ENCODE results near the gene CTXN1. TPM values are rescaled to one million over a fixed set of nuclear protein-coding genes. Genes with fewer than 3 reads are reported as not detected.
"Not testable (repeated sequence)": the region's sequence is repeated elsewhere in the genome, so short reads cannot be mapped to it uniquely, and the experiment has no call there.

The CTXN1 gene
- total and polyA plus RNA-seq, 4 experiments from 2014 or later, result not detected

GRCh38 chr19:7961920-7962626 lies 36.1 kb upstream of the CTXN1 start:
- H3K4me1 Mint-ChIP-seq, result peaks cover 0 to 2% (median 0%) of the 10 kb centered on the region in 4 donors
- H3K27me3 Mint-ChIP-seq, result no peaks in the 10 kb centered on the region
- H3K4me1 ChIP-seq (ENCODE audit: insufficient read depth, low read length), result no peaks in the 10 kb centered on the region
- H3K36me3 ChIP-seq (ENCODE audit: insufficient read depth, low read length), result peaks cover 44% of the 10 kb centered on the region
- no peaks in the 10 kb centered on the region for H3K9me3 ChIP-seq (ENCODE audit: control insufficient read depth in 1 of 2, low read length in 2 of 2)
- ChIA-PET POLR2A (ENCODE audit: partially characterized antibody) (no interaction called here), CTCF (ENCODE audit: partially characterized antibody) (no interaction called here)
- no peak for DNase-seq
- H3K27ac Mint-ChIP-seq, result no peak overlapping the region
- no peaks in the 10 kb centered on the region for H3K9me3 Mint-ChIP-seq
- no peaks in the 10 kb centered on the region for H3K27me3 ChIP-seq (ENCODE audit: insufficient read depth, low read length)
- intact Hi-C loops (cut with micrococcal nuclease), result no loop called here
- H3K36me3 Mint-ChIP-seq, result peaks cover 18 to 33% of the 10 kb centered on the region in 2 donors
- no peak overlapping the region for H3K4me3 Mint-ChIP-seq
- no peak overlapping the region for H3K27ac ChIP-seq (ENCODE audit: low read depth, low read length)
- no peak overlapping the region for H3K4me3 ChIP-seq (ENCODE audit: low read length in 2 of 2)

DNA sequence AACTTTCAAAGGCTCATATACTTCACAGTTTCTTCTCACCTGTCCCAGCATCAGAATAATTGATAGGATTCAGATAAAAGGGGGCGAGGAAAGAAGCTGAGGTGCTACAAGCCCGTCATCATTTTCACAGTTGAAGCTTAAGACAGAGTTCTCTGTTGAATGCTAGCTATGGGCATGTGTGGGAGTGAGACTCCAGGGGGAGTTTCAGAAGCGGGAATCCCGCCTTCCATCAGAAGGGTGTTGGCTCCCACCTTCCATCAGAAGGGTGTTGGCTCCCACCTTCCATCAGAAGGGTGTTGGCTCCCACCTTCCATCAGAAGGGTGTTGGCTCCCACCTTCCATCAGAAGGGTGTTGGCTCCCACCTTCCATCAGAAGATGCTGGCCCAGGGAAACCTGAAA lies 35.1 kb upstream of the CTXN1 start:
- peaks cover 39% of the 10 kb centered on the region for H3K36me3 ChIP-seq (ENCODE audit: insufficient read depth, low read length)
- H3K27ac ChIP-seq (ENCODE audit: low read depth, low read length); H3K27me3 Mint-ChIP-seq; DNase-seq; POLR2A ChIA-PET (ENCODE audit: partially characterized antibody); H3K27ac Mint-ChIP-seq; intact Hi-C loops (cut with micrococcal nuclease); H3K9me3 Mint-ChIP-seq; H3K4me1 Mint-ChIP-seq; H3K4me1 ChIP-seq (ENCODE audit: insufficient read depth, low read length); H3K27me3 ChIP-seq (ENCODE audit: insufficient read depth, low read length); H3K4me3 Mint-ChIP-seq; H3K4me3 ChIP-seq (ENCODE audit: low read length in 2 of 2); H3K9me3 ChIP-seq (ENCODE audit: control insufficient read depth in 1 of 2, low read length in 2 of 2): not testable (repeated sequence)
- peaks cover 15 to 29% of the 10 kb centered on the region in 2 donors for H3K36me3 Mint-ChIP-seq
- CTCF ChIA-PET (ENCODE audit: partially characterized antibody), result interaction anchor here (1.0 kb wide), 1 partner anchor 17 kb away, joined by 3 read pairs; no protein-coding TSS in a partner anchor

GRCh38 chr19:7959211-7959610 lies 33.3 kb upstream of the CTXN1 start:
- peak overlapping the region in 1 of 7 donors; percentile 47 for H3K27ac Mint-ChIP-seq
- CTCF ChIA-PET (ENCODE audit: partially characterized antibody), result interaction anchor here (1.4 kb wide), 1 partner anchor 15 kb away, joined by 4 read pairs; no protein-coding TSS in a partner anchor
- H3K9me3 Mint-ChIP-seq, result no peaks in the 10 kb centered on the region
- Histone ChIP-seq H3K4me1 (ENCODE audit: insufficient read depth, low read length) (no peaks in the 10 kb centered on the region), H3K27ac (ENCODE audit: low read depth, low read length) (no peak overlapping the region), H3K27me3 (ENCODE audit: insufficient read depth, low read length) (no peaks in the 10 kb centered on the region), H3K9me3 (ENCODE audit: control insufficient read depth in 1 of 2, low read length in 2 of 2) (no peaks in the 10 kb centered on the region), H3K4me3 (ENCODE audit: low read length in 2 of 2) (no peak overlapping the region), H3K36me3 (ENCODE audit: insufficient read depth, low read length) (peaks cover 25% of the 10 kb centered on the region)
- POLR2A ChIA-PET (ENCODE audit: partially characterized antibody), result no interaction called here
- no peaks in the 10 kb centered on the region for H3K27me3 Mint-ChIP-seq
- H3K36me3 Mint-ChIP-seq, result peaks cover 10 to 22% of the 10 kb centered on the region in 2 donors
- H3K4me1 Mint-ChIP-seq, result no peaks in the 10 kb centered on the region
- intact Hi-C loops (cut with micrococcal nuclease), result no loop called here
- DNase-seq, result no peak
- H3K4me3 Mint-ChIP-seq, result no peak overlapping the region

GRCh38 chr19:7955696-7956095 lies 29.8 kb upstream of the CTXN1 start:
- H3K36me3 ChIP-seq (ENCODE audit: insufficient read depth, low read length), result no peaks in the 10 kb centered on the region
- H3K9me3 ChIP-seq (ENCODE audit: control insufficient read depth in 1 of 2, low read length in 2 of 2), result no peaks in the 10 kb centered on the region
- Mint-ChIP-seq H3K9me3 (no peaks in the 10 kb centered on the region), H3K27me3 (no peaks in the 10 kb centered on the region), H3K4me3 (no peak overlapping the region), H3K4me1 (peaks cover 0 to 4% (median 0%) of the 10 kb centered on the region in 4 donors), H3K36me3 (peaks cover 0 to 7% of the 10 kb centered on the region in 2 donors), H3K27ac (no peak overlapping the region)
- H3K4me1 ChIP-seq (ENCODE audit: insufficient read depth, low read length), result no peaks in the 10 kb centered on the region
- DNase-seq, result no peak
- ChIA-PET POLR2A (ENCODE audit: partially characterized antibody) (no interaction called here), CTCF (ENCODE audit: partially characterized antibody) (no interaction called here)
- no peaks in the 10 kb centered on the region for H3K27me3 ChIP-seq (ENCODE audit: insufficient read depth, low read length)
- intact Hi-C loops (cut with micrococcal nuclease), result no loop called here
- H3K4me3 ChIP-seq (ENCODE audit: low read length in 2 of 2), result no peak overlapping the region
- H3K27ac ChIP-seq (ENCODE audit: low read depth, low read length), result no peak overlapping the region

- Histone ChIP-seq H3K27me3 (ENCODE audit: insufficient read depth, low read length) (no peaks in the 10 kb centered on the region), H3K36me3 (ENCODE audit: insufficient read depth, low read length) (no peaks in the 10 kb centered on the region), H3K4me3 (ENCODE audit: low read length in 2 of 2) (no peak overlapping the region), H3K4me1 (ENCODE audit: insufficient read depth, low read length) (no peaks in the 10 kb centered on the region), H3K9me3 (ENCODE audit: control insufficient read depth in 1 of 2, low read length in 2 of 2) (no peaks in the 10 kb centered on the region), H3K27ac (ENCODE audit: low read depth, low read length) (no peak overlapping the region)
- Mint-ChIP-seq H3K9me3 (no peaks in the 10 kb centered on the region), H3K27me3 (no peaks in the 10 kb centered on the region), H3K27ac (no peak overlapping the region), H3K4me1 (peaks cover 0 to 4% (median 0%) of the 10 kb centered on the region in 4 donors), H3K36me3 (peaks cover 0 to 3% of the 10 kb centered on the region in 2 donors), H3K4me3 (no peak overlapping the region)
- intact Hi-C loops (cut with micrococcal nuclease), result no loop called here
- CTCF ChIA-PET (ENCODE audit: partially characterized antibody), result interaction anchor here (1.0 to 2.3 kb wide), 2 partner anchors 10 to 49 kb away, joined by 3 to 9 read pairs; partner anchors contain the start of gene TIMM44
- POLR2A ChIA-PET (ENCODE audit: partially characterized antibody), result interaction anchor here (2.3 kb wide), 1 partner anchor 10 kb away, joined by 8 read pairs; the partner anchor contains the start of gene TIMM44
- DNase-seq, result no peak
Measured at GRCh38 chr19:7953576-7953975, 27.6 kb upstream of the CTXN1 start.

DNA sequence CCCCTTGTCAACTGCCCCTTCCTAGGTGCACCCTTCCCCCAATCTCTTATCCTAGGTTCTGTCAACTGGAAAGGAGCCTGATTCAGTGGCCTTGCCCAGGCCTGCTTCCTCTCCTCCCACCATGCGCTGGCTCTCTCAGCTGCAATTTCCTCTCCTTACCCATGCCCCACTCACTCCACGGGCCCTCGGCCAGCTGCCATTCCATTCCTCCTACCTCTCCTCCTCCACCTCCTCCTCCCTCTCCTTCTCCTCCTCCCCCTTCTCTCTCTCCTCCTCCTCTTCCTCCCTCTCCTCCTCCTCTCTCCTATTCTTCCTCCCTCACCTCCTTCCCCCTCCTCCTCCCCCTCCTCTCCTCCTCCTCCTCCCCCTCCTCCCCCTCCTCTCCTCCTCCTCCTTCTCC lies 27.1 kb upstream of the CTXN1 start:
- Mint-ChIP-seq H3K9me3 (no peaks in the 10 kb centered on the region), H3K4me1 (peaks cover 0 to 4% (median 0%) of the 10 kb centered on the region in 4 donors), H3K27me3 (no peaks in the 10 kb centered on the region), H3K4me3 (no peak overlapping the region), H3K27ac (peak overlapping the region in 1 of 7 donors; percentile 48), H3K36me3 (peaks cover 0 to 3% of the 10 kb centered on the region in 2 donors)
- no peaks in the 10 kb centered on the region for H3K9me3 ChIP-seq (ENCODE audit: control insufficient read depth in 1 of 2, low read length in 2 of 2)
- ChIA-PET POLR2A (ENCODE audit: partially characterized antibody) (interaction anchor here (2.3 kb wide), 1 partner anchor 9 kb away, joined by 8 read pairs; the partner anchor contains the start of gene TIMM44), CTCF (ENCODE audit: partially characterized antibody) (interaction anchor here (2.3 kb wide), 1 partner anchor 9 kb away, joined by 9 read pairs; the partner anchor contains the start of gene TIMM44)
- no peaks in the 10 kb centered on the region for H3K27me3 ChIP-seq (ENCODE audit: insufficient read depth, low read length)
- H3K4me3 ChIP-seq (ENCODE audit: low read length in 2 of 2), result no peak overlapping the region
- DNase-seq, result no peak
- intact Hi-C loops (cut with micrococcal nuclease), result no loop called here
- no peak overlapping the region for H3K27ac ChIP-seq (ENCODE audit: low read depth, low read length)
- H3K4me1 ChIP-seq (ENCODE audit: insufficient read depth, low read length), result no peaks in the 10 kb centered on the region
- H3K36me3 ChIP-seq (ENCODE audit: insufficient read depth, low read length), result no peaks in the 10 kb centered on the region

DNA sequence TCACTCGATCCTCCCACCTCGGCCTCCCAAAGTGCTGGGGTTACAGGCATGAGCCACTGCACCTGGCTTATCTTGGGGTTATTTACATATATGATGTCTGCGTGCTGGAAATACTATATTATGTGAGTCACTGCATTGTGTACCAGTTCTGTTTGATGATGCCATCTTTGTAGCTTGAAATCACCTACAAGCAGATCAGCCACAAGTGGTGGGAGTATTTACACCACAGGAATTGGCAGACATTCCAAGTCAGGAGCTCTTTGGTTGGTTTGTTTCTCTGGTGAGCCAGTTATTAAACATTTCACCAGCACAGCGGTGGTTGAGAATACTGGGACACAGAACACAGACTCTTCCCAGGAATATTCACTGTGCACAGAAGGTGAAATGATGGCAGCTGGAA lies 22.0 kb upstream of the CTXN1 start:
- H3K4me1 ChIP-seq (ENCODE audit: insufficient read depth, low read length), result peaks cover 2% of the 10 kb centered on the region
- Mint-ChIP-seq H3K27me3 (no peaks in the 10 kb centered on the region), H3K36me3 (peaks cover 0 to 3% of the 10 kb centered on the region in 2 donors), H3K9me3 (no peaks in the 10 kb centered on the region), H3K4me3 (no peak overlapping the region), H3K4me1 (peaks cover 0 to 18% (median 8%) of the 10 kb centered on the region in 4 donors), H3K27ac (no peak overlapping the region)
- intact Hi-C loops (cut with micrococcal nuclease), result loop anchor here (10.0 kb wide), 1 partner anchor 207 kb away; no protein-coding TSS in a partner anchor
- POLR2A ChIA-PET (ENCODE audit: partially characterized antibody), result no interaction called here
- no peak for DNase-seq
- H3K4me3 ChIP-seq (ENCODE audit: low read length in 2 of 2), result no peak overlapping the region
- CTCF ChIA-PET (ENCODE audit: partially characterized antibody), result interaction anchor here (1.2 kb wide), 1 partner anchor 54 kb away, joined by 5 read pairs; no protein-coding TSS in a partner anchor
- no peaks in the 10 kb centered on the region for H3K9me3 ChIP-seq (ENCODE audit: control insufficient read depth in 1 of 2, low read length in 2 of 2)
- H3K27ac ChIP-seq (ENCODE audit: low read depth, low read length), result no peak overlapping the region
- H3K27me3 ChIP-seq (ENCODE audit: insufficient read depth, low read length), result no peaks in the 10 kb centered on the region
- no peaks in the 10 kb centered on the region for H3K36me3 ChIP-seq (ENCODE audit: insufficient read depth, low read length)
